SU-DHL-6 (cell line): ENCODE results near the gene FRMPD1.
"Not testable (repeated sequence)": the region's sequence is repeated elsewhere in the genome, so short reads cannot be mapped to it uniquely, and the experiment has no call there.

Experiments
- H2AFZ ChIP-seq: fragments of 200-600 bp; sonication (generic); 2 replicates; pipeline ENCODE4 v1.6.1; 2014; ENCODE audit warnings: low read depth, mild to moderate bottlenecking, moderate library complexity, mixed read lengths, antibody characterized with exemption, low read length; ENCODE audit not compliant: severe bottlenecking
- H3F3A ChIP-seq: fragments of 200-600 bp; shearing (Covaris generic); 2 replicates; pipeline ENCODE4 v1.6.0; 2016; ENCODE audit warnings: antibody characterized with exemption, mild to moderate bottlenecking; ENCODE audit not compliant: insufficient read depth
- H3K27ac ChIP-seq: fragments of 200-600 bp; sonication (generic); 2 replicates; pipeline ENCODE4 v1.5.1; 2016; ENCODE audit warnings: low read depth, mild to moderate bottlenecking, low read length, moderate library complexity, mixed read lengths
- H3K27me3 ChIP-seq: fragments of 200-600 bp; sonication (generic), shearing (Covaris generic); 2 replicates; pipeline ENCODE4 v1.6.0; 2014; ENCODE audit warnings: mild to moderate bottlenecking, low read length
- H3K36me3 ChIP-seq: fragments of 200-600 bp; sonication (generic); 2 replicates; pipeline ENCODE4 v1.6.1; 2014; ENCODE audit warnings: mild to moderate bottlenecking, low read length, mixed read lengths
- H3K4me2 ChIP-seq: fragments of 300-600, 200-600 bp; shearing (Covaris generic), sonication (generic); 2 replicates; pipeline ENCODE4 v1.6.0; 2014; ENCODE audit warnings: low read length, low read depth, mild to moderate bottlenecking; ENCODE audit not compliant: poor library complexity, severe bottlenecking
- H3K4me3 ChIP-seq: fragments of 200-600 bp; sonication (generic); 2 replicates; pipeline ENCODE4 v1.5.1; 2014; ENCODE audit warnings: antibody characterized with exemption, low read length, mild to moderate bottlenecking, mixed read lengths; ENCODE audit not compliant: insufficient read depth, poor library complexity, severe bottlenecking
- H3K79me2 ChIP-seq: fragments of 200-600 bp; sonication (generic); 2 replicates; pipeline ENCODE4 v1.6.1; 2014; ENCODE audit warnings: mild to moderate bottlenecking, low read length, moderate library complexity; ENCODE audit not compliant: insufficient read depth
- H3K9ac ChIP-seq: fragments of 200-600 bp; sonication (generic); 2 replicates; pipeline ENCODE4 v1.7.0; 2014; ENCODE audit warnings: mild to moderate bottlenecking, low read length
- H3K9me2 ChIP-seq: fragments of 200-600 bp; sonication (generic); replicated peaks from 2 replicates; pipeline ENCODE4 v1.6.1; 2014; ENCODE audit warnings: low read length; ENCODE audit not compliant: insufficient read depth
- H3K9me3 ChIP-seq: fragments of 200-600 bp; sonication (generic); 2 replicates; pipeline ENCODE4 v1.6.1; 2014; ENCODE audit warnings: low read length, mixed read lengths; ENCODE audit not compliant: insufficient read depth
- H4K20me1 ChIP-seq: fragments of 200-600 bp; sonication (generic); 2 replicates; pipeline ENCODE4 v1.6.1; 2014; ENCODE audit warnings: low read depth, mild to moderate bottlenecking, antibody characterized with exemption, low read length, moderate library complexity, mixed read lengths
- EZH2phosphoT487 ChIP-seq: fragments of 200-600 bp; sonication (generic), shearing (Covaris generic); conservative IDR thresholded peaks from 2 replicates; pipeline ENCODE4 v1.6.1; 2018; ENCODE audit warnings: mild to moderate bottlenecking, antibody characterized with exemption, low read length, moderate library complexity, mixed read lengths
- TF ChIP-seq, protein P1 (sequence below): fragments of 200-600 bp; sonication (generic); IDR thresholded peaks from one replicate; pipeline ENCODE4 v1.5.1; 2017; ENCODE audit warnings: antibody characterized with exemption, mild to moderate bottlenecking, low read length, moderate library complexity; ENCODE audit not compliant: insufficient read depth, poor library complexity, severe bottlenecking

The FRMPD1 gene, protein sequence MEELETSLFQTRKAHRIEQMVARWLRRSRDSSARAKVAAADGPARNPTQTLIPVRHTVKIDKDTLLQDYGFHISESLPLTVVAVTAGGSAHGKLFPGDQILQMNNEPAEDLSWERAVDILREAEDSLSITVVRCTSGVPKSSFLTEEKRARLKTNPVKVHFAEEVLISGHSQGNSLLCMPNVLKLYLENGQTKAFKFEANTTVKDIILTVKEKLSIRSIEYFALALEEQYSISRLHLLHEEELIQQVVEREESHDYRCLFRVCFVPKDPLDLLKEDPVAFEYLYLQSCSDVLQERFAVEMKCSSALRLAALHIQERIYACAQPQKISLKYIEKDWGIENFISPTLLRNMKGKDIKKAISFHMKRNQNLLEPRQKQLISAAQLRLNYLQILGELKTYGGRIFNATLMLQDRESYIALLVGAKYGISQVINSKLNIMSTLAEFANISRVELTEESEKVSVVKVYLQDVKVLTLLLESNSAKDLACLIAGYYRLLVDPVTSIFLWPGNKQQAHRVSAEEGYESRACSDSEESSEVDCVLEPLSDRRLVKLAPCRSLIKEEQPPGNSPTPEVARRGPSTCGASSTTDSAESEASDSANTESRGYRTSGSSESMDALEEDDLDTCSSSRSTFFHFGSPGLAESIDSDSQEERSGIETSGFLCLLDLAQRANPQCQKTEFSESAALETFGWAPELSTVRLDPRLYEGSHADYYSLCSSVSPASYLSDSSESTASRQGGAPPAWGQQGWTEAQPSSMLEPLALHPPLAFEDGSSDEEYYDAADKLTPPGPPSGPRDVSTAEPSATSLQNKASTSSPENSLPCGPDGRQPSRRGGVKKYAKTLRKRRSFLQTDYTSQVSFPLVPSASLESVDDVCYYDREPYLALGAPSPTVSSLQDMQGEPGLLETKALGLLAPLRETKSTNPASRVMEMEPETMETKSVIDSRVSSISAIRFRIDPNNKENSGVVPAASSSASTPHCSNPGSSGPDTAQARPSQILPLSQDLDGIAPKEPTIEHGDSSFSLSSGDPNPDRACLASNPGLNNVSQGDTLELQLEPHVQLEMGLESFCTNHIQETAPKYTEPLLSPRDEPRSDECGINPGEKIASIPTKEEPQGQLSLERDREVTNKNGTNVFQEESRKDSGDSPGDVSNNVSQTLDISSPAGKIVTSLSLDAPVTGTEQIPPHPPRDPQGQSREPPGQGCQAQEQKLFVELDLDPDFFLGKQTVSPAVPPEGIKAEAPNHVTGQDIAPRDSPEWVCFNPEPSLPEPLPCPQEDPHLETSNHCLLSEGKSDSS (N-terminal part only)

DNA sequence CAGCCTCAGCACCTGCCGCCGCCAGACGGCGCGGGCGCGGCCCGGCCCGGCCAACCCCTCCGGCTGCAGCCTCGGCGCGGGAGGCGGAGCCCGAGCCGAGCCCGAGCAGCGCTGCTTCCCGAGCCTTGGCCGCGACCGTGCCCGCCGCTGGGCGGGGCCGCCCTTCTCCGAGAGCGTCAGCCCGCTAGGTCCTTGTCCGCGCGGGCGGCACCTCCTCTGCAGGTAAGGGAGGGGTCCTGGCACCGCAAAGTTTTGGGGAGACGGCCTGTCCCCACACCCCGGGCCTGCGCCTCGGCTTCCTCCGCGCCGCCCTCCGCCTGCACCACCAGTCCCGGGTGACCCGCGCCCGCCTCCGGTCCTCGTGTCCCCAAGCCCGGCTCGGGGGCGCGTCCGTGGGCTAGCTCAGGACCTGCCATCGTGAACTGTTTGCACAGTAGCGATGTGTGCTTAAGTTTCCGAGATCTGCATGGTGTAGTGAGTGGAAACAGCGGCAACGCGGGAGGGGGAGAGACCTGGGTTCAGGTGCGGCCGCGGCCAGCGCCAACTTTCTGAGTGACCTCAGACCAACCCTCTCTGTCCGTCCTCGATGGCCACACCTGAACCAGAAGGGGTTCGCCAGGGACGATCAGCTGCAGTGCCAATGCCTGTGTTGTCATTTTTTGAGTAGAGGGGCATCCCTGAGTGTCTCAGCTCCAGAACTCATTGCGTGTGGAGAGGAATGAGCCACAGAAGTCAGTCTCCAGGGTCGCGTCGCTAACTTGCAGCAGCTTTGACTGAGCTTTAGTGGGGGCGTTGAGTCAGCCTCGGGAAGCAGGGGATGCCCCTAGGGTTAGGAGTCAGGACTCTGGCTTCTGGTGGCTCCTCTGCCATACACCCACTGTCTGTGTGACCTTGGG lies at the start of gene FRMPD1:
FRMPD1 (plus strand) TSS at position 82 of the 896 bp plus-strand sequence. CDS start 41,688 bp downstream, outside the sequence.
- H3K4me2 ChIP-seq, result peak within 1 kb of the TSS; percentile 68
- H3K9ac ChIP-seq, result peak within 1 kb of the TSS; percentile 33; the same call in 1 of the 2 replicates
- H3F3A ChIP-seq, result no peaks in the 10 kb centered on the region
- H3K4me3 ChIP-seq, result peak within 1 kb of the TSS; percentile 55
- no peaks in the 10 kb centered on the region for H3K9me3 ChIP-seq
- peak within 1 kb of the TSS; percentile 78 for H2AFZ ChIP-seq
- H3K36me3 ChIP-seq, result no peaks in the 10 kb centered on the region
- TF ChIP-seq, protein P1, sequence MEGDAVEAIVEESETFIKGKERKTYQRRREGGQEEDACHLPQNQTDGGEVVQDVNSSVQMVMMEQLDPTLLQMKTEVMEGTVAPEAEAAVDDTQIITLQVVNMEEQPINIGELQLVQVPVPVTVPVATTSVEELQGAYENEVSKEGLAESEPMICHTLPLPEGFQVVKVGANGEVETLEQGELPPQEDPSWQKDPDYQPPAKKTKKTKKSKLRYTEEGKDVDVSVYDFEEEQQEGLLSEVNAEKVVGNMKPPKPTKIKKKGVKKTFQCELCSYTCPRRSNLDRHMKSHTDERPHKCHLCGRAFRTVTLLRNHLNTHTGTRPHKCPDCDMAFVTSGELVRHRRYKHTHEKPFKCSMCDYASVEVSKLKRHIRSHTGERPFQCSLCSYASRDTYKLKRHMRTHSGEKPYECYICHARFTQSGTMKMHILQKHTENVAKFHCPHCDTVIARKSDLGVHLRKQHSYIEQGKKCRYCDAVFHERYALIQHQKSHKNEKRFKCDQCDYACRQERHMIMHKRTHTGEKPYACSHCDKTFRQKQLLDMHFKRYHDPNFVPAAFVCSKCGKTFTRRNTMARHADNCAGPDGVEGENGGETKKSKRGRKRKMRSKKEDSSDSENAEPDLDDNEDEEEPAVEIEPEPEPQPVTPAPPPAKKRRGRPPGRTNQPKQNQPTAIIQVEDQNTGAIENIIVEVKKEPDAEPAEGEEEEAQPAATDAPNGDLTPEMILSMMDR, result no peak
- TF ChIP-seq EZH2phosphoT487, result peak; percentile 83; the same call in 1 of the 2 replicates
- no peaks in the 10 kb centered on the region for H3K27me3 ChIP-seq
- no peaks in the 10 kb centered on the region for H3K79me2 ChIP-seq
- H3K27ac ChIP-seq, result no peak within 1 kb of the TSS
- no peaks in the 10 kb centered on the region for H3K9me2 ChIP-seq
- no peaks in the 10 kb centered on the region for H4K20me1 ChIP-seq

DNA sequence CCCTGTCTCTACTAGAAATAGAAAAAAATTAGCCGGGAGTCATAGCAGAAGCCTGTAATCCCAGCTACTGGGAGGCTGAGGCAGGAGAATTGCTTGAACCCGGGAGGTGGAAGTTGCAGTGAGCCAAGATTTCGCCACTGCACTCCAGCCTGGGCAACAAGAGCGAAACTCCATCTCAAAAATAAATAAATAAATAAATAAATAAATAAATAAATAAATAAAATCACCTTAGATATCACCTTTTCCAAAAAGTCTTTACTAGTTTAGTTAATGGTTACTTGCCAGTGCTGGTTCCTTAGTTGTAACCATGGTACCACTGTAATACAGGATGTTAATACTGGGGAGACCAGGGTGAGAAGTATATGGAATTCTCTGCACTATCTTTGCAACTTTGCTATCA lies 48.7 kb upstream of the FRMPD1 start:
- H3F3A ChIP-seq, H3K4me3 ChIP-seq, H3K4me2 ChIP-seq, H3K9me2 ChIP-seq, H3K36me3 ChIP-seq, H2AFZ ChIP-seq, H3K27me3 ChIP-seq, H3K79me2 ChIP-seq, H3K9me3 ChIP-seq, H3K9ac ChIP-seq, H4K20me1 ChIP-seq, H3K27ac ChIP-seq: not testable (repeated sequence)

DNA sequence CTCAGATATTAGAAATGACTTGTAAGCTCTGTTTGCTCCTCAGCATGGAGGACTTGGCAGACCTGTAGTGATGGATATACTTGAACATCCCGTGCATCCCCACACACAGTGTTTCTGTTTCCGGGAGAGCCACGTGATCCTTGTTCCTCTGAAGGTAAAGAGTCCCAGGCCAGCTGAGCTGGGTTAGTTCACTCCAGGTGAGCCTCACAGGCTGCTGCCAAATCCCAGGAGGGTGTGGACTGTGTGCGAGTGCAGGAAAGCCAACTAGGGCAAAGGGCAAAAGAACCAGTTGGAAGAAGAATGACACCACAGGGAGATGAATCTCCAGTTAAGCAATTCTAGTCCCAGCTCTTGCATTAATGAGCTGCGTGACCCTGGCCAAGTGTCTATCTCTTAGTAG lies 47.9 kb upstream of the FRMPD1 start:
- TF ChIP-seq, protein P1, result no peak
- TF ChIP-seq EZH2phosphoT487, result no peak
- no peaks in the 10 kb centered on the region; the same call in 1 of the 2 replicates for H3K27me3 ChIP-seq
- no peak overlapping the region for H3K9ac ChIP-seq
- no peaks in the 10 kb centered on the region for H3K79me2 ChIP-seq
- H3K4me2 ChIP-seq, result no peak overlapping the region
- no peaks in the 10 kb centered on the region for H3K9me3 ChIP-seq
- no peak overlapping the region for H2AFZ ChIP-seq
- no peak overlapping the region for H3K4me3 ChIP-seq
- H4K20me1 ChIP-seq, result no peaks in the 10 kb centered on the region
- H3K9me2 ChIP-seq, result no peaks in the 10 kb centered on the region
- H3K36me3 ChIP-seq, result no peaks in the 10 kb centered on the region
- no peaks in the 10 kb centered on the region for H3F3A ChIP-seq
- no peak overlapping the region for H3K27ac ChIP-seq
